ENCODE measurements around the gene AASDH. TPM values are rescaled to one million over a fixed set of nuclear protein-coding genes. Genes with fewer than 3 reads are reported as not detected.

AASDH gene
- total RNA-seq, 1 donor from 2014 or later: 7.3 TPM

DNA sequence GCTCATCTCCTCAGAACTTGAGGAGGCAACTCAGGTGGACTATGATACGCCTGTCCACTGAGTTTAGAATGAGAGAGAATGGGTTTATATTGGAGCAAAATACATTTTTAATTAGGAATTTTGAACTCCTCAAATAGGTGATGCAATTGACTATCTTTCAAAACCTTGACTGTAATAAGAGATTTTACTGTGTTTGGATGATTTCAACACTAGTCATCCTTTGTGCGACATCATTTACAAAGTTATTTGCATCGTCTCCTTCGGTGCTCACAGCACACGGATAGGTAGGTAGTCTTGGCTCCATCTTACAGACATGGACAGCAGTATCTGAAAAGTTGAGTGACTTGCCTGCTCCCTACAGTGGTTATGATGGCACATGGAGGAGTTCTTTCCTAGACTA lies 67.0 kb downstream of the AASDH start:
- H3K9me3 Mint-ChIP-seq (ENCODE audit: unreplicated experiment): no peaks in the 10 kb centered on the region
- TF ChIP-seq, protein P1, sequence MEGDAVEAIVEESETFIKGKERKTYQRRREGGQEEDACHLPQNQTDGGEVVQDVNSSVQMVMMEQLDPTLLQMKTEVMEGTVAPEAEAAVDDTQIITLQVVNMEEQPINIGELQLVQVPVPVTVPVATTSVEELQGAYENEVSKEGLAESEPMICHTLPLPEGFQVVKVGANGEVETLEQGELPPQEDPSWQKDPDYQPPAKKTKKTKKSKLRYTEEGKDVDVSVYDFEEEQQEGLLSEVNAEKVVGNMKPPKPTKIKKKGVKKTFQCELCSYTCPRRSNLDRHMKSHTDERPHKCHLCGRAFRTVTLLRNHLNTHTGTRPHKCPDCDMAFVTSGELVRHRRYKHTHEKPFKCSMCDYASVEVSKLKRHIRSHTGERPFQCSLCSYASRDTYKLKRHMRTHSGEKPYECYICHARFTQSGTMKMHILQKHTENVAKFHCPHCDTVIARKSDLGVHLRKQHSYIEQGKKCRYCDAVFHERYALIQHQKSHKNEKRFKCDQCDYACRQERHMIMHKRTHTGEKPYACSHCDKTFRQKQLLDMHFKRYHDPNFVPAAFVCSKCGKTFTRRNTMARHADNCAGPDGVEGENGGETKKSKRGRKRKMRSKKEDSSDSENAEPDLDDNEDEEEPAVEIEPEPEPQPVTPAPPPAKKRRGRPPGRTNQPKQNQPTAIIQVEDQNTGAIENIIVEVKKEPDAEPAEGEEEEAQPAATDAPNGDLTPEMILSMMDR (IDR thresholded peaks at IDR 0.05; ENCODE audit: insufficient read depth, low read depth, low read length): no peak
- TF ChIP-seq EZH2 (IDR thresholded peaks at IDR 0.05; ENCODE audit: insufficient read depth, low read length): no peak
- H3K79me2 ChIP-seq (ENCODE audit: insufficient read depth, low read length): no peaks in the 10 kb centered on the region
- H3K4me2 ChIP-seq (ENCODE audit: low read length): no peak overlapping the region
- no peaks in the 10 kb centered on the region for H3K4me1 Mint-ChIP-seq (ENCODE audit: low read depth, unreplicated experiment)
- no peaks in the 10 kb centered on the region for H3K9me3 ChIP-seq (ENCODE audit: insufficient read depth, low read depth, low read length)
- no peak overlapping the region for H3K4me3 ChIP-seq (ENCODE audit: insufficient read depth, low read depth, low read length)
- H2AFZ ChIP-seq (ENCODE audit: low read depth, low read length): no peak overlapping the region
- H3K4me1 ChIP-seq (ENCODE audit: insufficient read depth, low read length): no peaks in the 10 kb centered on the region
- H3K36me3 ChIP-seq (ENCODE audit: insufficient read depth, low read length): no peaks in the 10 kb centered on the region
- H3K27me3 Mint-ChIP-seq (ENCODE audit: low read depth, unreplicated experiment): no peaks in the 10 kb centered on the region
- H3K27me3 ChIP-seq (ENCODE audit: insufficient read depth, low read length): no peaks in the 10 kb centered on the region
- H3K36me3 Mint-ChIP-seq (ENCODE audit: low read depth, unreplicated experiment): peaks cover 8% of the 10 kb centered on the region
- H3K9ac ChIP-seq (ENCODE audit: low read length): no peak overlapping the region
- H4K20me1 ChIP-seq (ENCODE audit: insufficient read depth, low read length): no peaks in the 10 kb centered on the region
- no peak for FAIRE-seq
- DNase-seq (ENCODE audit: low read depth): peak; percentile 57
- no peak overlapping the region for H3K4me3 Mint-ChIP-seq (ENCODE audit: unreplicated experiment)
- H3K27ac Mint-ChIP-seq (ENCODE audit: unreplicated experiment): no peak overlapping the region
- no peak overlapping the region for H3K27ac ChIP-seq (ENCODE audit: low read depth, low read length)

DNA sequence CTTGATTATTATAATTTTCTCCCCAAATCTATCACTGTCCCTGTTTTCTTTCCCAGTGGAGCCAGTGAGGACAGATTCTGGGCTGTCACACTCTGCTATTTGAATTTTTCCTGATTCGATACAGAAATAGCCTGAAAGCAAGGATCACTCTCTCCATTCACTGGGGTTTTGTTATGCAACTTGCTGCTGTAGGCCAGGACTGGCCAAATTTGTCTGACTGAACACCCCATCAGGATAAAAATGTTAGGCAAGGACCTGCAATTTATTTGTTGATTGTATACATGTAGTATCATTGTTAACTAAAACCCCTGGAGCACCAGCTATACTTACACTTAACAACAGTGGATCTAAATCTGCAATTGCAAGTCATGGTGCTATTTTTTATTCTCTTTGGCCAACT lies 68.7 kb downstream of the AASDH start:
- Histone ChIP-seq H3K4me2 (ENCODE audit: low read length) (no peak overlapping the region), H3K27ac (ENCODE audit: low read depth, low read length) (no peak overlapping the region), H4K20me1 (ENCODE audit: insufficient read depth, low read length) (no peaks in the 10 kb centered on the region), H3K4me1 (ENCODE audit: insufficient read depth, low read length) (no peaks in the 10 kb centered on the region), H3K27me3 (ENCODE audit: insufficient read depth, low read length) (no peaks in the 10 kb centered on the region), H2AFZ (ENCODE audit: low read depth, low read length) (no peak overlapping the region), H3K79me2 (ENCODE audit: insufficient read depth, low read length) (no peaks in the 10 kb centered on the region), H3K36me3 (ENCODE audit: insufficient read depth, low read length) (no peaks in the 10 kb centered on the region), H3K9ac (ENCODE audit: low read length) (no peak overlapping the region), H3K9me3 (ENCODE audit: insufficient read depth, low read depth, low read length) (no peaks in the 10 kb centered on the region), H3K4me3 (ENCODE audit: insufficient read depth, low read depth, low read length) (no peak overlapping the region)
- FAIRE-seq: no peak
- no peak for DNase-seq (ENCODE audit: low read depth)
- no peaks in the 10 kb centered on the region for H3K9me3 Mint-ChIP-seq (ENCODE audit: unreplicated experiment)
- H3K27me3 Mint-ChIP-seq (ENCODE audit: low read depth, unreplicated experiment): no peaks in the 10 kb centered on the region
- no peaks in the 10 kb centered on the region for H3K4me1 Mint-ChIP-seq (ENCODE audit: low read depth, unreplicated experiment)
- H3K27ac Mint-ChIP-seq (ENCODE audit: unreplicated experiment): no peak overlapping the region
- H3K36me3 Mint-ChIP-seq (ENCODE audit: low read depth, unreplicated experiment): peaks cover 10% of the 10 kb centered on the region
- TF ChIP-seq, protein P1 (IDR thresholded peaks at IDR 0.05; ENCODE audit: insufficient read depth, low read depth, low read length): no peak
- TF ChIP-seq EZH2 (IDR thresholded peaks at IDR 0.05; ENCODE audit: insufficient read depth, low read length): no peak
- H3K4me3 Mint-ChIP-seq (ENCODE audit: unreplicated experiment): no peak overlapping the region

DNA sequence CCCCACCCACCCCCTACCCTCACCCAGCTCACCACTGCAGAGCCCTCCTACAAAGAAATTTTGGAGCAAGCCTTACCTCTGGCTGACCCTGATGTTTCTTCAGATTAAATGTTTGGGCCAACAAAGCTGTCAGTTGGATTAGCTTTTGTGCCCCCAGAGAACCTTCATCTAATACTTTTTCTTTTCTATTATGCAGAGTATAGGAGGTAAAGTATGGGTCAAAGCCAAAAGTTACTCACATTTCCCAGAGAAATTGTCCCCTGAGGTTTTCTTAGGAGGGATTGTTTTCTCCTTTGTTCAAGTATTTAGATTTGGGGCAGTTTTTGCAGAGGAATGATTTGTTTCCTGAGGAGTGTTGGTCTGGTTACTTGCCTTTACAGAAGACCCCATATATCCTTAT lies 69.5 kb downstream of the AASDH start:
- H3K36me3 Mint-ChIP-seq (ENCODE audit: low read depth, unreplicated experiment): peaks cover 10% of the 10 kb centered on the region
- FAIRE-seq (no peak), DNase-seq (ENCODE audit: low read depth) (no peak)
- H4K20me1 ChIP-seq (ENCODE audit: insufficient read depth, low read length): no peaks in the 10 kb centered on the region
- no peaks in the 10 kb centered on the region for H3K79me2 ChIP-seq (ENCODE audit: insufficient read depth, low read length)
- no peaks in the 10 kb centered on the region for H3K4me1 ChIP-seq (ENCODE audit: insufficient read depth, low read length)
- H3K4me3 ChIP-seq (ENCODE audit: insufficient read depth, low read depth, low read length): no peak overlapping the region
- H3K36me3 ChIP-seq (ENCODE audit: insufficient read depth, low read length): no peaks in the 10 kb centered on the region
- H2AFZ ChIP-seq (ENCODE audit: low read depth, low read length): no peak overlapping the region
- H3K27me3 ChIP-seq (ENCODE audit: insufficient read depth, low read length): no peaks in the 10 kb centered on the region
- no peak overlapping the region for H3K27ac Mint-ChIP-seq (ENCODE audit: unreplicated experiment)
- no peak overlapping the region for H3K4me3 Mint-ChIP-seq (ENCODE audit: unreplicated experiment)
- no peak overlapping the region for H3K4me2 ChIP-seq (ENCODE audit: low read length)
- H3K27ac ChIP-seq (ENCODE audit: low read depth, low read length): no peak overlapping the region
- no peaks in the 10 kb centered on the region for H3K4me1 Mint-ChIP-seq (ENCODE audit: low read depth, unreplicated experiment)
- no peaks in the 10 kb centered on the region for H3K27me3 Mint-ChIP-seq (ENCODE audit: low read depth, unreplicated experiment)
- TF ChIP-seq, protein P1 (IDR thresholded peaks at IDR 0.05; ENCODE audit: insufficient read depth, low read depth, low read length): no peak
- TF ChIP-seq EZH2 (IDR thresholded peaks at IDR 0.05; ENCODE audit: insufficient read depth, low read length): no peak
- H3K9me3 Mint-ChIP-seq (ENCODE audit: unreplicated experiment): no peaks in the 10 kb centered on the region
- H3K9me3 ChIP-seq (ENCODE audit: insufficient read depth, low read depth, low read length): no peaks in the 10 kb centered on the region
- H3K9ac ChIP-seq (ENCODE audit: low read length): no peak overlapping the region
